ENCODE data around the gene DPYSL5.

The DPYSL5 gene

DNA sequence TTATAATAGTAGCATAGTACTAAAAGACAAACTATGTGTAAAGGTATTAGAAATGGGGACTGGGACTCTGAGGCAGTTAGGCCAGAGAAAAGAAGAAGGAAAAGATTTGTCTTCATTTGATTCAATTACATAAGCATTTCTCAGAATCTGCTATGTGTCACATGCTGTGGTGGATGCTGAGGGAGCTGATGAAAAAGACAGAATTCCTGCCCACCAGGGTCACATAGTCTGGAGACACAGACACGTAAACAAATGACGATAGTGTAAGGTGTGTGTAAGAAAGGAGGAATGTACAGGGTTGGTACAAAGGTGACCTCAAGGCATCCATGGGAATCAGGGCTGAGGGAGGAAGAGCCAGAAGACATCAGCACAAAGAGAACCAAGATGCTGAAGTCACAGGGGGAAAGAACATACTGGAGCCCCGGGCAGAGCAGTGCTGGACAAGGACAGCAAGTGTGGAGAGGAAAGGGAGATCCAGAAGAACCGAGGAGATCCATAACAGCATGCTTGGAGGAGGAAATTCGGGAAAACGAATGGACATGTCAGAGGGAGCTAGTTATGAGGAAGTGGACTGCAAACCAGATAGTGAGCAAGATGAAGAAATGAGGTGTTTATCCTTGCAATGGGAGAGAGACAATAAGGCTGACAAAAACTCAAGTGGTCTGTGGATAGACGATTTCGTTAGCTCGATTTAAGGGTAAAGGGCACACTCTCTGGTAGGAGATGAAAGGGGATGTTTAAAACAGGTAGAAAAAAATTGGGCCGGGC, 121.3 kb downstream of the DPYSL5 start:
- DNase-seq (ENCODE audit: low spot score) = no peak

DNA sequence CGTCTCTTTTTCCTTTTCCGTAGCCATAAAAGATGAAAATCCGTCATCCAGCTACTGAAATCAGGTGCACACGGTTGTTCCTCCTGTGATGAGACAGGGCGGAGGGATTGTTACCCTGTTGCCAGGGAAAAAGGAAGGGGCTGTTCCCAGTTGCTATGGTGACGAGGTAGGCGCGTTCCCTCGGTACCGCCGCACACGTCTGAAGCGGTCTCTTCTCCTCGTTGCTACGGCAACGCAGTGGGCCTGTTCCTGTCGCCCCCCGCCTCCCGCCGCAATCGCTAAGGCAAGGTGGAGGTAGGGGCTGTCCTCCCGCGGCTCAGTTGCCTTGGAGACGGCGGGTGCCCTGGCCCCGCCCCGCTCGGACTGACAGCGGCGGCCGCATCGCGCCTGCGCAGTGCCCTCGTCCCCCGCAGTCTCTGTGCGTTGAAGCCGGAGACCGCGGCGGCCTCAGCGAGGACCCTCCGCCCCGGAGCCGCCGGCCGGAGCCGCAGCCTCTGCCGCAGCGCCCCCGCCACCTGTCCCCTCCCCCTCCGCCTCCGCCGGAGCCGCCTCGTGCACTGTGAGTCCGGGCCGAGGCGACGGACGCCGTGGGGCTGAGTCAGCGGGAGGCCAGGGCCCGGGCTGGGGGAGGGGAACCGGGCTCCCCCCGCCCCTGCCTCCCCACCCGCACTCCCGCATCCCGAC, 122.5 kb downstream of the DPYSL5 start, which contains the start of gene MAPRE3:
TSS of gene MAPRE3 (plus strand) at position 394 of the 684 bp plus-strand sequence. CDS start 51,582 bp downstream, outside the sequence.
- DNase-seq (ENCODE audit: low spot score) = peak; percentile 88

- no peak for DNase-seq (ENCODE audit: low spot score)
Observed at GRCh38 chr2:26970928-26971627, 123.1 kb downstream of the DPYSL5 start.

GRCh38 chr2:26971911-26972786, 124.2 kb downstream of the DPYSL5 start:
- no peak for DNase-seq (ENCODE audit: low spot score)

DNA sequence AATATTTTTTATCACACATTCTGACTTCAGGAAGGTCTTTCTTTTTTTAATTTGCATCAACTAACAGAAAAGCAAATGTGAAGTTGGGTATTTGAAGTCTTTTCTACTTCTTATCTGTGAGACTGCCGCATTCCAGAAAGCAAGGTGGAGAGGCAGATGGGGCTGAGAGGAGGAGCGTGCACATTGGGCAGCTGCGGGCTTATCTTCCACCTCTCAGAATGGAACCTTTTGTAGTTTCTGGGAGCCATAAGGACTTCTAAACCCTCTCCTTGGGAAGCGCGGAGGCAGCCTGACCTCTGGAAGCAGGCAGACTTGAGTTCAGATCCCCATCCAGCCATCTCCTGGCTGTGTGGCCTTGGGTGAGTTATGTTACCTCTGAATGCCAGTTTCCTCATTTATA, 126.4 kb downstream of the DPYSL5 start:
- DNase-seq (ENCODE audit: low spot score) = no peak

DNA sequence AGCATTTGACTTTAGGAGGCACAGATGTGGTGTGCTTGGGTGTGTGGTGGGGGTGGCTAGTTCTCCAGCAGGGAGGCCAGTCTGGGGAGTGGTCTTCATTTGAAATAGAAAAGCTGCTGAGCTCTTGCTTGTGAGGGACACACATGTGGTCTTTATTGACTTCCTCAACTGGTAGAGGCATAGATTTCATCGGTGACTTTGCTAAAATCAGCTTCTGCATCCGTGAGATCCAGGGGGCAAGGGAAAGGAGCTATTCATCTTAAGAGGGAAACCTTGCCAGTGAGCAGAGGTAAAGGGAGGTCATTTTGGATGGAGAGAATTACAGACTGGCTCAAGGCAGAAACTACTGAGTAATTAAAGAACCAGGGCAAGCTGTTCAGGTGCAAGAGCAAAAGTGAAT, 127.2 kb downstream of the DPYSL5 start:
- DNase-seq (ENCODE audit: low spot score) = no peak

DNA sequence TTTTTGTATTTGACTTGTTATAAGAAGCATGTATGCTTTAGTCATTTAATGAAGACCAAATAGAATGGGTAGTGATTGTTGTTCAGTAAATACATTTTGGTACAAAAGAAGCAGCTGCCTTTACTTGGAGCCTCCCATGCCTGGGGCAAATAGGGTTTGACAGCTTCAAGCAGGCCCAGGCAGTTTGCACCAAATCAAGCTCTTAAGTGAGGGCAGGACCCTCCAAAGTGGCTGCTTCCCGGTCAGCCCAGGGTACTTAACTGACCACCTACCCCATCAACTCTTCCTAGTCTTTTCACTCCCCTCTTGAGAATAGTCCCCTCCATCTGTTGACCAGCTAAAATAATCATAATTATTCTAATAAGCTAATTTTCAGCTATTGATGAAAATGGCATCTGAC, 127.7 kb downstream of the DPYSL5 start:
- DNase-seq (ENCODE audit: low spot score) = no peak

- no peak for DNase-seq (ENCODE audit: low spot score)
Observed at GRCh38 chr2:26976237-26976636, 128.3 kb downstream of the DPYSL5 start.

DNA sequence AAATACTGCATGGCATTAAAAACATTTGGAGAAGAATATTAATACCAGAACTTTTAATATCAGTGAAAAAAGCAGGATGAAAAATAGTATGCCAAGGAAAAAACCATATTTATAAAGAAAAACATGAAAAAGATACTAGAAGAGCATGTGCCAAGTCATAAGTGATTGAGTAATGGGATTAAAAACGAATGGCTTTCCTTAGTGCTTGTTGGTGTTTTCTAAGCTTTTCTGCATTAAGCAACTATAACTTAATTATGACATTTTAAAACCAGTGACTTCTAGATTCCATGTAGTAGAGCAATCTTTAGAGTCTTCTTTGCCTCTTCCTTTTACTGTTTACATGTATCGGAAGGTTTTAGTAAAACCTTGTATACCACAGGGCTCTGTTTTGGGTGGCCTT, 129.1 kb downstream of the DPYSL5 start:
- DNase-seq (ENCODE audit: low spot score) = no peak

DNA sequence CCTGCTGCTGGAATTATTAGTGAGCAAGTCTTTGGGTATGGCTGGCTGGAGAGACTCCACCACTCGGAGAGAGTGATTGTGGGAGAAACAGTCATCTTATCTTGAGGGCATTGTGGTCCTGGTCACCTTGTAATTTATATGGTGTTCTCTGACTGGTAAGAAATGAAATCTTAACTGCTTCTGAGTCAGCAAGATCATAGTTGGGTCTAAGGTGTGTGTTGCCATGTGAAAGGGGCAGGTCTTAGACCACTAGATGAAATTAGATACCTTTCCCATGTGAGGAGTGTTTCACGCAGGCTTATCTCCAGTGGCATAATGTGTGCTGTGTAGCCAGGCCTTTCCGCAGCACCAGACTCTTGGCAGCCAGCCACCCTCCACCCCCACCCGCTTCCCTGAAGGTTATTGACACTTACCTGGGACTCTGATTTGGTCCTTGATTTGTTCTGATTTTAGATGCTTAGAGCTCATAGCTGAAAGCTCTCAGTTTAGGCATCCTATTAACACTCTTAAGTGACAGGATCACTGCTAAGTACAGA, 130.2 kb downstream of the DPYSL5 start:
- DNase-seq (ENCODE audit: low spot score) = no peak

DNA sequence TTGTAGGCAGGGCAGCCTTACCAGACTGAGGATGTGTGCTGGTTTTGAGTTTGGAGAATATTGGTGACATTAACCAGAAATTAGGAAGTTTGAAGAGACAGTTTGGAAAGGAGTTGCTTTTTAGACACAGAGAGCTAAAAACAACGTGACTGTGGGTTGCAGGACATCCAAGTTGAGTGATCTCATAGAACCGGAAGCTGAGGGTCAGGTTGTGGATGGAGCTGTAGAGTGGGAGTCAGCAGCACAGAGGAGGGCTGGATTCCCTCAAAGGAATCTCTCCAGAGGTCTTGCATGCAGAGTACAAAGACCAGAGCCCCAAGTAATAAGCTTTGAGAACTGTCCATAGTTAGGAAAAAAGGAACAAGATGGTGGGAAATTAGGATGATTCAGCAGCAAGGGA, 131.8 kb downstream of the DPYSL5 start:
- DNase-seq (ENCODE audit: low spot score) = no peak

- DNase-seq (ENCODE audit: low spot score) = no peak
Observed at GRCh38 chr2:26980971-26981370, 133.0 kb downstream of the DPYSL5 start.

DNA sequence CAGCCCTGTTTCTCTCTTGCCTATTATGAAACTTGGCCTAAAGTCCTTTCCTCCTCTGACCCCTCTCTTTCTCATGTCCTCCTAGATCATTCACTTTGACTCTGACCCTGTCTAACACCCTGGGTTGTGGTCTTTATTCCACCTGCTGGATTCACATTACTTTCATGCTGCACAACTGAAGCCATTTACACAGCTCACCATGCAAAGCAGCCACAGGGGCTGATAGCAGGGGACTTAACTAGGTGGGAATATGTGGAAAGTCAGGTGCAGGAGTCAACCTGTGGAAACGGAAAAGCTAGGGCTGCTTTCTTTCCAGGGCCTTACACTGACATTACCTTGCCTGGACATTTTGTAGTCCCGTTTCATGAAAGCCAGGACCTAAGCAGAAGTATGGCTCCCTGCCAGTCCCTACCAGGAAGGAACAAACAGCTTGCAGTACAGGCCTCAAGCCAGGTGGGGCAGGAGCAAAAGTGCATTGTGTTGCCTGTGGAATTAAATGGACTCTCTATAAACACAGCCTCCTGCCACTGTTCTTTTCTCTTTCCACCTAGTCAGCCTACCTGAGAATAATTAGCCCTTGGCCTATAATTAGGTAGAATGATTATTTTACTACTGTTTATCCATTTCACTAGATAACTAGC, 134.3 kb downstream of the DPYSL5 start:
- DNase-seq (ENCODE audit: low spot score) = peak; percentile 85

- no peak for DNase-seq (ENCODE audit: low spot score)
Observed at GRCh38 chr2:26983746-26984145, 135.8 kb downstream of the DPYSL5 start.

DNA sequence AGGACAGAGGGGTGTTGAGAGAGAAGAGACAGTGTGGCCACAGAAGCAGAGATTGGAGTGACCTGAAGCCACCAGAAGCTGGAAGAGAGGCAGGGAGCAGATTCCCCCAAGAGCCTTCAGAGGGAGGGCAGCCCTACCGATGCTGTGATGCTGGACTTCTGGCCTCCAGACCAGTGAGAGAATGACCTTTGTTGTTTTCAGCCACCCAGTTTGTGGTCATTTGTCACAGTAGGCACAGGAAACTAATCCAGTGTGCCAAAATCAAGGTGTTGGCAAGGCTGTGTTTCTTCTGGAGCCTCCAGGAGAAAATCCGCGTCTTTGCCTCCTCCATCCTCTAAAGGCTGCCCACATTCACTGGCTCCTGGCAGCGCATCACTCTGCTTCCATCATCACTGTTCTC, 137.9 kb downstream of the DPYSL5 start:
- no peak for DNase-seq (ENCODE audit: low spot score)

DNA sequence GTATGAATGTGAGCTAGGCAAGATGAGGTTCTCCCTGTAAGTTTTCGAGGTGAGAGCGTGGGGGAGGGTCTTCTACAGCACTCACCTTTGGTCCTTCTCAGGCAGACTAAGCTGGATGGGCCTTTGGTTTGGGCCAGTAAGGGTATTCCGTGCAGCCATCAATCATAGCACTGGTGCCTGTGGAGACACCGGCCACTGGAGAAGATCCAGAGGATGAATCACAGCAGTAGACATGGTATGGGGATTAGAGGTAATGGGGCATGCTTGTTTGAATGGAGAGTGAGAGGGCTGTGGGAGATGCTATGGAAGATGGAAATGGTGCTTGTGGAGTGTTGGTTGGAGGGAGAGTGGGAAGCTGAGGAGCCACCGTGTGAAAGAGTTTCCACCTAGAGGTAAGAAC, 138.6 kb downstream of the DPYSL5 start:
- DNase-seq (ENCODE audit: low spot score) = no peak

DNA sequence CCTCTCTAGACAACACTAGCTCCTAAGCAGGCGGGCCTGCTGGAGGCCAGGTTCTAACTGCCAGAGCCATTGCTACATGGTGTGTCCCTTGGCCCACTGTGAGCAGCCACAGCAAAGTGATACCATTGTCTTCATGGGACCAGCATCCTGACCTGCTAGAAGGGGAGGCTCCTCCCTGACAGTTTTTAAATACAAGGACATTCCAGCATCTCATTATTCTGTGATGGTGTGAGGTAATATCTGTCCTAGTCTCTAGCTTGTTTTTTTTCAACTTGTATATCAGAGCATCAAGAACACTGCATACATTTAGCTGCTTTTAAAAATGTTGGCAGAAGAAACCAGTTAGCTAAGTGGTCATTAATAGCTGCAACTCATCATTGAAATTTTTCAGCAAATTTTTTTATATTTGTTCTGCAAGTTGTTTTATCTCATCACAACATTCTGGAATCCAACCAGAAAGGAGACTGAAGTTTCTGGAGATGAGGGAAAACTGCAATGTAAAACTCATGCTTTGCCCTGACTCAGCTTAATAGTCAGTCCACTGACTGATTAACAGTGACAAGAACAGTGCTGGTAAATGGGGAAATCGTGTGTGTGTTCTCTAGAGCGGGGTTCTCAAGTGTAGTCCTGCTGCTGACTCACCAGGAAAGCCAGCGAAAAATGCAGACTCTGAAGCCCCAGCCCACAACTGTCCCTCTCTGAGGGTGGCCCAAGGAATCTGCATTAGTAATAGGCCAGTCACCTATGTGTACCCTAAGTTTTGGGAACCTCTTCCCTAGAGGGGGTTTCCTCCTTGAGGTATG, 140.3 kb downstream of the DPYSL5 start:
- no peak for DNase-seq (ENCODE audit: low spot score)

GRCh38 chr2:26989156-26989555, 141.2 kb downstream of the DPYSL5 start:
- DNase-seq (ENCODE audit: low spot score) = no peak

DNA sequence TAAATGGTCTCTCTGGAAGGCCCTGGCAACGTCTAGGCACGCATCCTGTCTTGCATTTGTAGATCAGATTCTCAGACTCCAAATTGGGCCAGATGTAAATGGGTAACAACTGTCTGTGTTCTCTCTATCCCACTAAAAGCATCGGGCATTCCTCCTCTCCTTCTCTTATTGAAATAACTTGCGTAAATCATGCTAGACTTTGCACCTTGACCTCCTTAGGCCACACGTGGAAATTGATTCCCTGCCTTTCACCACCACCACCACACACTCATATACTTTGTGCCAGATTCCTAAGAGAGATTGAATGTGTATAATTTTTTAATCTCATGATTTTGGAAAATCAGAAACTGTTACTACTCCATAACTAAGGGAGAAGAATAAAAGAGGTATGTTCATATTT, 143.8 kb downstream of the DPYSL5 start:
- no peak for DNase-seq (ENCODE audit: low spot score)

- no peak for DNase-seq (ENCODE audit: low spot score)
Observed at GRCh38 chr2:26993768-26994167, 145.8 kb downstream of the DPYSL5 start.

Measured in LoVo (cell line).